GOT3 (cell line): Measurements from ENCODE around the gene TOMM70.

Source experiments
- DNase-seq: peaks from one replicate; lab custom pipeline; 2025; ENCODE audit warnings: mixed read lengths; lab: John Stamatoyannopoulos, UW

TOMM70 gene

DNA sequence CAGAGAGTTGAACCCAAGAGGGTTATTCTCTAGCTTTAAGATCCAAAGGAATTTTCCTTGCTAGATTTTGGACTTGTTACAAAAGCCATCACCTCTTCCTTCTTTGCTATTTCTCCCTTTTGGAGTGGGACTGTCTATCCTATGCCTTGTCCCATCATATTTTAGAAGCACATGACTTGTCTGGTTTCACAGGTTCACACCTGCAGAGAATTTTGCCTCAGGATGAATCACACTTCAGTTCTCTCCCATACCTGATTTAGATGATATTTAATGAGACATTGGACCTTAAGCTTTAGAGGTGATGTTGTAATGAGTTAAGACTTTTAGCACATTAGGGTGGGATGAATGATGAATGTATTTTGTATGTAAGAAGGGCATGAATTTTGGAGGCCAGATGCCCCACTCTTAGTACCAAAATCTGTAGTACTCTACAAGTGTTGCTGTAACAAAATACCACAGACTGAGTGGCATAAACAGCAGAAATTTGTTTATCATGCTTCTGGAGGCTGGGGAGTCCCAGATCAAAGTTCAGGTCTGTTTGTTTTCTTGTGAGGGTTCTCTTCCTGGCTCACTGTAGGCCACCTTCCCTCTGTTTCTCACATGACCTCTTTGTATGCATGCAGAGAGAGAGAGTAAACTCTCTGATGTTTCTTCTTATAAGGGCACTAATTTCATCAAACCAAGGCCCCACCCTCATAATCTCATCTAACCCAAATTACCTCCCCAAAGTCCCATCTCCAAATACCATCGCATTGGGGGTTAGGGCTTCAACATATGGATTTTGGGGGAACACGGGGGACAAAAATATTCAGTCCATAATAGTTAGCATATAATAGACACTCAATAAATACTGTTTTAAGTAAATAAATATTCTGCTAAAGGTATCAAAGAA, 10.4 kb upstream of the TOMM70 start:
- DNase-seq: no peak

DNA sequence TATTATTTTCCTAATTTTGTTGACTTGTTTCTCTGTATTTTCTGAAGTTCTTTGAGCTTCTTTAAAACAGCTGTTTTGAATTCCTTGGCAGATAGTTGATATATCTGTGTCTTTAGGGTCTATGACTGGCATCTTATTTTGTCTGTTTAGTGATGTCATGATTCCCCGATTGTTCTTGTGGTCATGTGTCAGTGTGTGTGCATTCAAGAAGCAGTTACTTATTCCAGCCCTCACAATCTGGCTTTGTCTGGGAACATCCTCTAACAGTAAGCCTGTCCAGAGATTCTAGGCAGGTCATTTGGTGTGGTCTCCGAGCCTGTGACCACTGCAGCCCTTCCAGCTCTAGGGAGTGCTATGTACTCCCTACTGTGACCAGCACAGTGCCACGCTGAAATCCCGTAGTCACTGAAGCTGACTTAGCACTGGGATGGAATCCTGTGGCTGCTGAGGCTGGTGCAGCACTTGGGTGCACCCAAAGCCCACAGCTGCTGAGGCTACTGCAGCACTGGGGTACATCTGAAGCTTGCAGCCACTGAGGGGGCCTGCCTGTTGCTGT, 7.2 kb upstream of the TOMM70 start:
- no peak for DNase-seq

DNA sequence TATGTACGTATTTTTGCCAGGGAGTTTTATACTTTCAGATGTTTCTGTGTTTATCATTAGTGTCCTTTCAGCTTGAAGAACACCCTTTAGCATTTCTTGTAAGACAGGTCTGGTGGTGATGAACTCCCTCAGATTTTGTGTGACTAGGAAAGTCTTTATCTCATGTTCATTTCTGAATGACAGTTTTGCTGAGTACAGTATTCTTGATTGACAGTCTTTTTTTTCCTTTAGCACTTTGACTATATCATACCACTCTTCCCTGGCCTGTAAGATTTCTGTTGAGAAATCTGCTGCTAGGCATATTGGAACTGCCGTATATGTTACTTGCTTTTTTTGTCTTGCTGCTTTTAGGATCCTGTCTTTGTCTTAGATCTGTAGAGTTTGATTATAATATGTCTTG, 6.3 kb upstream of the TOMM70 start:
- DNase-seq: no peak

DNA sequence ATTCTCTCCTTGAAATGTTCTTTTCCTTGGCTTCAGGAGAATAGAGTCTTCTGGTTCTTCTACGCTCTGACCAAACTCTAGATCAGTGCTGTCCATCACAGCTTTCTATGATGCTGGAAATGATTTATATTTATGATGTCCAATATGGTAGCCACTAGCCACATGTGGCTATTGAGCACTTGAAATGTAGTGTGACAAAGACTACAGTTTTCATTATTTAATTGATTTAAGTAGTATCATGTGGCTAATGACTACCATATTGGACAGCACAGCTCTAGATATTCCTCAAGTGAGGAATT, 3.3 kb upstream of the TOMM70 start:
- no peak for DNase-seq

DNA sequence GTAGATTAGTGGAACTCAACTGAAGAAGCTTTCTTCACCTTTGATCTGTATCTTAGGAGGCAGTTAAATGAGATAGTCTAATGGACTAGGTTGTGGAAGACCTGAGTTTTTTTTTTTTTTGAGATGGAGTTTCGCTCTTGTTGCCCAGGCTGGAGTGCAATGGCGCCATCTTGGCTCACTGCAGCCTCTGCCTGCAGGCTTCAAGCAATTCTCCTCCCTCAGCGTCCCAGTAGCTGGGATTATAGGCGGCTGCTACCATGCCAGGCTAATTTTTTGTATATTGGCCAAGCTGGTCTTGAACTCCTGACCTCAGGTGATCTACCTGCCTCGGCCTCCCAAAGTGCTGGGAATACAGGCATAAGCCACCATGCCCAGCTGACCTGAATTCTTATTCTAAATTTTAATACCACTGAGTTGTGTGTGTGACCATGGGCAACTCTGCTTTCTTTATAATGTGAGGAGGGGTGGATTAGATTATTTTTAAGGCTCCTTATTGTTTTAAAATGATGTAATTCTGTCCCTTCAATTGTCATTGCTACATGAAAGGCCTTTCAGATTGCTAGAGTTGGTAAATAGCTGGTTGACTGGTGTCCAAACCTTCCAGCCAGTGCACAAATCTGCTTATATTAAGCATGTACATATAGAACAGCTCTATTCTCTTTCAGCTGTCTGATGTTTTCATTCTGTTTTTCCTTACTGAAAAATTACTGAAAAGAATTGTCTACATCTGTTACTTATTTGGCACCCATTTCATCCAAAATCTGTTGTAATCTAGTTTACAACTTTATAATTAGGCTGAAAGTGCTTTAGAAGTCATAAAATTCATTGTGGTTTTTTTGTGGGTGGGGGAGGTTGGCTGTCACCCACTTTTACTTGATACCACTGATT, 2.7 kb upstream of the TOMM70 start:
- no peak for DNase-seq

DNA sequence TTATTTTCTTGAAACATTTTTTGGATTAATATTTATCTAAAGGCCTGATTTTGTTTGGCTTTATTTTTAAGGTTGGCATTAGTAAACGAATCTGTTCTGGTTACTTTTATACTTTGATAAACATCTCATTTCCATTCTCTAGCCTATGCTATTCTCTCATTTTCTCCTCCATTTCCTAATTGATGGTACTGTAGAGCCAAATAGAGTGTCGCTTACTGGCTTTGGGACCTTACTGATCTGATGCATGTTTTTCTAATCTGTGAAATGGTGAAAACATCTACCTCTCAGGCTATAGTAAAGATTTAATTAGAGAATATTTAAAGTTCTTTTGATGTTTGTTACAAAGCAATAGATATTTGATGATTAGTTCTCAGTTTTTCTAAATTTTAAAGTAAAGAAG, 2.0 kb upstream of the TOMM70 start:
- no peak for DNase-seq

DNA sequence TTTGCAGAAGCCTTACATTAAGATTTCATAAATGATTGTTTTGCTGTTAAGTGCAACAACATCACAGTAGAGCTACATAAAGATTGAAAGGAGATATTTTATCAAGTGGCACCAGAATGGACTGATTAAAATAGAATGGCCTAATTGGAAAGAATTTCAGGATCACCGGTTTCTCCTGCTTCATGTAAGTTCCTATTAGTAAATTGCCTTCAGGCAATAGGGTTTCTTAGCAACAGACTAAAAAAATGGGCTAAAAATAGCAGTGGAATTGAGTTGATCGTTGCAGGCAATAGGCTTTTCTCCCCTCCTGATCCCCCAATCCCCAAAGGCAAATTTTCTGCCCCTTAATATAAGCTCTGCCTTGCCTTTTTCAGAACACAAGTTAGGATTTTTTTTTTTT, 1.4 kb upstream of the TOMM70 start:
- no peak for DNase-seq

DNA sequence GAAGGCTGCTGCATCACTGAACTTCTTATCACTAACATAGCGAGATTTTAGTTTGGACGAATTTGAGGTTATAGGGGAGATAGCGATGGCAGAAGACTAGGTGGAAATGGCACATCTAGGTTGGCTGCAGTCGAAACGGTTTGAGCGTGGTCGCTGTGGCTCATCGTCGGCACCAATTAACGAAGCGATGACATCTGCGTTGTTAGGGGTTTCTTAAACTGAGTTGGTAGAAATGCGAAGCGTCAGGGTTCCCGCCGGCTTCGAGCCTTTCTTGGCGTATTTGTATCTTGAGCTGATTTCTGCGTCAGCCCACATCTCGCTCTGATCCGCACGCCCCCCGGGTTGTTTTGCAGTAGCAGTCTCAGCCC, 769 bp upstream of the TOMM70 start:
- DNase-seq: no peak

DNA sequence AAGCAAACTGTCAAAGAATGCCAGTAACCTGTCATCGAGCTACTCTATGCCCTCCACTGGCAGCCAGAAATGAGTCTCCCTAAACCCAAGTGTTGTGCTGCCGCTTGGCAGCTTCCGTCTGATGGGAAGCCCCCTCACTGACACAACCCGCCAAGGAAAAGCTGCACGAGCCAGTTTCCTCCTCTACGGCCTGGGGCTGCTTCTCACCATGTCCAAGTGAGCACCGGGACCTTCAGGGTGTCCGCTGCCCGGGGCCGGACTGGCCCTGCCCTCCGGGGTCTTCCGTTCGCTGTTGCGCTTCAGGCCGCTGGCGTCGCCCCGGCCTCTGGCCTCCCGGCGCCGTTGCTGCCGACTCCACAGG, 490 bp downstream of the TOMM70 start:
- no peak for DNase-seq

DNA sequence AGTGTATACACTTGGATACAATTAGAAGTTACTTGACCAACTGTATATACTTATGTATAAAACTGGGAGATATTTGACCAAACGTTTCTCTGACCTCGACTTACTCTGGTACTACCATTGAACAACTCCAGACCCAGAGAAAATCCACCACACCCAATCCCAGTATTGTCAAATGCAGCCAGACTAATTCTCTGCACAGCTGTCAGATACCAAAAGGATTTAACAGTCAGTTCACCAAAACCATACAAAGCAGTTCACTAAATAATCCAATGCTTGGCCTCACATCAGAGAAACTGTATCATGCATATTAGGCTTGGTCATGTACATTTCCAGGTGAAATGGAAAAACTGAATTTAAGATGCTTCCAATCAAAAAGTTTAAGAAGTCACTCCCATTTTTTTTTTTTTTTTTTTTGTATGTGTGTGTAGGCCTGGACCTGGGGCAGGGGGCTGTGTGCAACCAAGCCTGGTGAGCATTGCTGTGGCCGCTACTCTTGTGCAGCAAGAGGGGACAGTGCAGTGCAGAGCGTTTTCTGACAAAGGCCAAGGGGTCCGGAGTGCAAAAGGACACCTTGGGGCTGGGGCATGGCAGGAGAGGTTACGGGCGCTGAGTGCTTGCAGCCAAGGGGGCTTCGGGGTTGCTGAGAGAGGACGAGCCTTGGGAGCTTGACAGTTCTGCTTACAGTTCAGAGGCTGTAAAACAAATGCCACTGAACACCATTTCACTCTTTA, 1.4 kb downstream of the TOMM70 start:
- no peak for DNase-seq

DNA sequence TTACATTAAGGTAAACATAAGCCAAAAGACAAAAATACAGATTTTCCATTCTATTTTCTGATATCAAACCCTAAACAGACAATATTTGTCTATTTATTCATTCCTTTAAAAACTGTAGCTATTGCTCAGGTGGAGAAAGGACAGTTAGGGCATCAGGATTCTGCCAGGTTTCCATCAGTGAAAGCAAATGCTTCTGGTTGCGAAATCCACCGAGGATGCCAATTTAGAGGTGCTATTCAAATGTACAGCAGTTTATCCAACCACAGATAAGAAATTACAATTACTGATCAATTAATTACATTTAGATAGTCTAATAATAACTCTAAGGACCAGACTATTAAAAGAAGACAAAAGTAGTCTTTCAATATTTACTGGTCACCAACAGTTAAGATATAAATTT, 3.9 kb downstream of the TOMM70 start:
- no peak for DNase-seq

DNA sequence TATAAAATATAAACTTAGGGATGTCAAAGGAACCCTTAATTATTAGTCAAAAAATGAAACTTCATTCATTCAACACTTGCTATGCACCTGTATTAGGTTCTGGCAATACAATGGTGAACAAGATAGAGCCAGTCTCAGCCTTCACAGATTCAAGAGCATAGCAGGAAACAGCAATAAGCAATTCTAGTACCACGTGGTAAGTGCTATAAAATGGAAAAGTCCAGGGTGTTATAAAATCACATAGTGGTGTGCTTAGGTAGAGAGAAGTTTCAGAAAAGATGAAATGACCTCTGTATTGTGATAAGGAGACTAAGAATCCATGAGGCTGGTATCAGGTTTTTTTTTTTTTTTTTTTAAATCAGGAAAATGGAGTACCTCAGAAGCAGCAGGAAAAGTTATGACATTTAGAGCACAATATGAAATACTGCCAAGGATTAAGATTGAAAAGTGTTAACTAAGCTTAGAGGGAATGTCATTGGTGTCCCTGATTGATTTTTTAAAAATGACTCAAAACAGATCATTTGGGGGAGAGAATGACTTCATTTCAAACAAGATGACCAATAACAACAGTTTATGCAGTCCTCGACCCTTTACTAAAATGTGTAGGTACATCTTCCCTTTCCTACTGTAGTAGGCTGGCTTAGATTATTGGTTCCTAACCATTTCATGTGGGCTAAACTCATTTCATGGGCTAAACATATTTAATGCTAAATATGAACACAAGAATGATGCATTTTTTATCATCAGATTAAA, 5.0 kb downstream of the TOMM70 start:
- DNase-seq: no peak

DNA sequence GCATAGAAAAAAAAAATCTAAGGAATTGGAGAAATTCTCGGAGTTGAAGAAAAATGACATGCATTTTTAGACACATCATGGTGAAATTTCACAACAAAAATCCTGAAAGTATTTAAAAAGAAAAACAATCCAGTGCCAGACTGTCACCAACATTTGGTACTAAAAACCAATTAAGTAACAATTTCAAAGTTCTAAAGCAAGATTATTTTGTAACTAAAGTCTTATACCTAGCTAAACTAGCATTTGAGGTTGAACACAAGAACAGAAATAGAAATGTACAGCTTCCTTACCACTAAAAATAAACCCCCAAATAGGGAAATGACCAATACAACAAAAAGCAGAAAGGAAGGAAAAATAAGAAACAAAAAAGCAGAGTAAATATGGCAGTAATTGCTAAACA, 11.9 kb downstream of the TOMM70 start:
- no peak for DNase-seq

DNA sequence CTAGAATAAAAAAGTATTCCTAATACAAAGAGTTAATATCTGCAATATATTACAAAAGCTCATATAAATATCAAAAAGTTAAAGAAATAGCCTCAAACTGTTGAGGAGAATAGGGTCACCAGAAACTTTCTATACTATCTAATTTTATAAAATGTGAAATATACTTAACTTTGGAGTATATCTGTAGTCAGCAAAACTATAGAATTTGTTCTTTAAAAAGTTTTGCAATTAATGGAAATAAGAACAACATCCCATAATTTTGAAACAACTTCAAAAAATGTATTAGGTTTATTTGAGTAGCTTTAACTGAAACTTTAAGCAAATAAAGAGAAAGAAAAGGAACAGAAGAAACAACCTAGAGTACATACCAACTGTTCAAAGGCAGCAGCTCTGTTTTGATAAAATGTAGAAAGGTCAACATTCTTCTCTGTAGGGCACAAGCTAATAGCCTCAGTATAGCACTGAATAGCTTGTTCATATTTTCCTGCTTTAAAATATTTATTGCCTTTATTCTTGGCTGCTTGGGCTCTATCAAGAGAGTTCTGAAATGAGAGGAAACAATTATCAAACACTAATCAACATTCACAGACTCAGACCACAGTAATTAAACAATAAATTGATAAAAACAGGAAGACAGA, 14.3 kb downstream of the TOMM70 start:
- no peak for DNase-seq

DNA sequence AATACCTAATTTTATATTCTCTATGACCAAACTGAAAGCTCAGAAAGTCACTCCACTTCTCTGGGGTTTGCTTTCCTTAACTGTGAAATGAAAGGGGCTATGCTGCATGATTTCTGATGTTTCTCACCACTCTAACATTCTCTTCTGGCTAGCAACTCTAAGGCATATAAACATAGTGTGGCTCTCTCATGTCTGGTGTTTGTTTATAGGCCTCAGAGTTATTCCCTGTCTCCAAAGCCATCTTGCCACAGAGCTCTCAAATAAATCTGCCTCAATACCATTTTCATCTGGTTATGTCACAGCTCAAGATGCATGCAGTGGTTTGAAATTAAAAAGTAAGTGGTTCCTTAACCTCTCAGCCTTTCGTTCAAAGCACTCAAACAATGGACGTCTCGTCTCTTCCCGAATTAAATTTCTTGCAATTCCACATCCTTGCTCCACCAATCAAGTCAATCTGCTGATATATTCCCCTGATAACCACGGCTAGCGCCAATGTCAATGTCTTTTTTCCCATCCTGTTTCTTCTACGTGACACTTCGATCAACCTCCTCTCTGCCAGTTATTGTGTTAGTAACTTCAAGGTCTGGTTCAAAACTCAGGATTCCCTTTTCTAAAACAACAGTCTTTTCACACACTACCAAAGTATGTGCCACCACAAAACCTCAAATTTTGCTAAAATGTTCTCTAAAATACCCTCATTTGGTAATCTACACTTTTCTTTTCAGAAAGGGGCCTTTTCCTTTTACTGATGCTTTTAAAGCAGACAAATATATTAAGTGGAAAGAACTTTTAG, 16.0 kb downstream of the TOMM70 start:
- DNase-seq: no peak

DNA sequence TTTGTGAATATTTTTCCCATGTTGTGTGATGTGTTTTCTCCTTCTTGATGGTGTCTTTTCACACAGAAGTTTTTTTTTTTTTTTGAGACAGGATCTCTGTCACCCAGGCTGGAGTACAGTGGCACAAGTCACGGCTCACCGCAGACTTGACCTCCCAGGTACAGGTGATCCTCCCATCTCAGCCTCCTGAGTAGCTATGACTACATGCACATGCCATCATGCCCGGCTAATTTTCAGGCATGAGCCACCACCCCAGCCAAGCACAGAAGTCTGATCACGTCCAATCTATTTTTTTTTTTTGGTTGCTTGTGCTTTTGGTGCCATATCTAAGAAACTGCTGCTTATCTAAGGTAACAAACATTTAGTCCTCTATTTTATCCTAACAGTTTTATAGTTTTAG, 24.6 kb downstream of the TOMM70 start:
- DNase-seq: no peak

DNA sequence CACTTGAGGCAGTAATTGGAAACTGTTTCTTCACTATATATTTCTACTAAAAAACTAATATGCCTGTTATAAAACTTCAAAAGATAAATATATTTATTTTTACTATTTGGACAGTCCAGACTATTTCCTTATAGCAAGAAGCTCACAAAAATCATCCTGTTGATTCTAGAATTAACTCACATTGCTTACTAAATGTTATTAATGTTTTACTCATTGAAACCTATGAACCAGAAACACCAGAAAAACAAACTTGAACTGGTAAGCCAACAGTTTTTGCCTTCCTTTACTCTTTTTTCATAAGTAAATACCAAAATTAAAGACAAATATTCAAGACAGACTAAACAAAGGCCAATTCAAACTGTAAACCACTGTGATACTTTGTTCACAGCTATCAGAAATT, 26.4 kb downstream of the TOMM70 start:
- DNase-seq: no peak

DNA sequence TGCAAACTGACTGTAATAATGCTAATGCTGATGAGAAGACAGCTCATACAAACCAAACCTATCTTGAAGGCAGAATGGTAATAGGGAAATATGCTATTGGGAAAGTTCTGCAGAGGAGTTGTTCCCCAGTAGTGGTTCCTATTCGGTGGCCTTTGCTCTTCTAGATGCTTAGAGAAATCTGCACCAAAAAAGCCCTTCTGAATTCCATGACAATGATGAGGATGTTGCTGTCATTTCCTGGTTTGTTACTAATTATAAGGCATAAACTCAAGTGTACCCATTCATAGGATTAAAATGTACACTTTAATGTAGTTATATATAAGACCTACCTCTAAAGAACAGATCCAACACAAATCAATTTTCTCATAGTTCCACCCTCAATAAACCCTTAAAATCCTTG, 30.1 kb downstream of the TOMM70 start:
- no peak for DNase-seq

DNA sequence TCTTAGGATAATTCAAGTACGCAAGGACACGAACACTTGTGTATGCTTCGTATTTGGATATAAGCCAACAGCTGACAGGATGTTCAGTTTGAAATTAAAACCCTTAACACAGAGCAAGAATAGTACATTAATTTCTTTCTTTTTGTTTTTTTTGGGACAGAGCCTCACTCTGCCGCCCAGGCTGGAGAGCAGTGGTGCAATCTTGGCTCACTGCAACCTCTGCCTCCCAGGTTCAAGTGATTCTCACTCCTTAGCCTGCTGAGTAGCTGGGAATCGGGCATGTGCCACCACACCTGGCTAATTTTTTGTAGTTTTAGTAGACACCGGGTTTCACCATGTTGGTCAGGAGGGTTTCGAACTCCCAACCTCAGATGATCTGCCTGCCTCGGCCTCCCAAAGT, 32.4 kb downstream of the TOMM70 start:
- no peak for DNase-seq

DNA sequence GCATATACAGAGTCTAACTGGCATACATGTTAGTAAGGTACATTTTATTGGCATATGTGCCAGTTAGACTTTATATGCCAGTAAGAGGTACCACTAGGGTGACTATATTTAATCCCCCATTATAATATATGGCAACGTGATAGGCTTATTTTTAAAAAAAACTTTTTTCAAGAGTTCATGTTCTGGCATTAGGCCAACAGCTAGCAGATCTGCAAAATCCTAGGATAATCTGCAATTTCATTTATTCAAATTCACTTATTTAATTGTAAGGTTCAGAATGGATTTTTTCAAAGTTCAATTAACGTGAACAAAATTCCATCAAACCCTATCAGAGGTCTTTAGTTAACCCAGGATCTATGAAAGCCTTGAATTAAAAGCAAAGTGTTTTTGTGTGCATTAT, 34.5 kb downstream of the TOMM70 start:
- no peak for DNase-seq

DNA sequence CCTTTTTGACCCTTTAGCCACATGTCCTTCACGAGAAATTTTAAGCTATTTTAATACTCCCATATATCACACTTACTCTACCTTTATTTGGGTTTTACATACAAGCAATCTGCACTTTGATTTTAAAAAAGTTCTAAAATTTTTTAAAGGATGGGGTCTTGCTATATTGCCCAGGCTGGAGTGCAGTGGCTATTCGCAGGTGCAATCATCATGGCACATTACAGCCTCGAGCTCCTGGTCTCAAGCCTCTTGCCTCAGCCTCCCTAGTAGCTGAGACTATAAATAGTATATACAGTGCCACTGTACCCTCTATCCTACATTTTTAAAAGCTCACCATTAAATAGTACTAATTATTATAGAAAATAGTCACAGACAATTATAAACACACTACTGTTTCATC, 36.5 kb downstream of the TOMM70 start:
- no peak for DNase-seq
